ENCODE results near the gene FYN.

DNA sequence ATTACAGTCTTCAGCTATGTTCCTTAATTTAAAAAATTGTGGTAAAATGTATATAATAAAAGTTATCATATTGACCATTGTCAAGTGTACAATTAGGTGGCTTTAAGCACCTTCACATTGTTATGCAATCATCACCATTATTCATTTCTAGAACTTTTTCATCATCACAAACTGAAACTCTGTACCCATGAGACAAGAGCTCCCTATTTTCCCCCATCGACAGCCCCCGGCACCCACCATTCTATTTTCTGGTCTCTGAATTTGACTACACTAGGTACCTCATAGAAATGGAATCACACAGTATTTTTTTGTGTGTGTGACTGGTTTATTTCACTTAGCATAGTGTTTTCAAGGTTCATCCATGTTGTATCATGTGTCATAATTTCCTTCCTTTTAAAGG, 39.7 kb upstream of the FYN start:
- TF ChIP-seq CTCF (IDR thresholded peaks at IDR 0.05; ENCODE audit: low read depth, low read length, poor library complexity, severe bottlenecking) = no peak
- no peak for TF ChIP-seq EZH2phosphoT487 (IDR thresholded peaks at IDR 0.05; ENCODE audit: borderline replicate concordance, low read length)

All from DOHH2 (cell line).